ENCODE data around the gene RAPSN.

The RAPSN gene

DNA sequence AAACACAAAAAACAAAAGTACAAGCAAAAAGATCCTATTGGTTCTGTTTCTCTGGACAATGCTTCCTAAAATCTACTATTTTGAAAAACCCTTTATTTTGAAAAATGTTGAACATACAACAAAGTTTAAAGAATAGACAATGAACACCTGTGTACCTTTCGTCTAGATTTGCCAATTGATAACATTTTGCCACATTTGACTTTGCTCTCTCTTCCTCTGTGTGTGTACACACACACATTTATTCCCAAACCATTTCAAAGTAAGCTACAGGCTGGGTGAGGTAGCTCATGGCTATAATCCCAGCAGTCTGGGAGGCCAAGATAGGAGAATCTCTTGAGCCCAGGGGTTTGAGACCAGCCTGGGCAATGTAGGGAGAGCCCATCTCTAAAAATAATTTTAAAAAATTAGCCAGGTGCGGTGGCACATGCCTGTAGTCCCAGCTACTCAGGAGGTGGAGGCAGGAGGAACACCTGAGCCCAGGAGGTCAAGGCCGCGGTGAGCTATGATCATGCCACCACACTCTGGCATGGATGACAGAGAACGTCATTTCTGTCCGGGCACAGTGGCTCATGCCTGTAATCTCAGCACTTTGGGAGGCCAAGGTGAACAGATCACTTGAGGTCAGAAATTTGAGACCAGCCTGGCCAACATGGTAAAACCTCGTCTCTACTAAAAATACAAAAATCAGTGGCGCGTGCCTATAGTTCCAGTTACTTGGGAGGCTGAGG is 17.4 kb downstream of the RAPSN start:
- no peak for DNase-seq

DNA sequence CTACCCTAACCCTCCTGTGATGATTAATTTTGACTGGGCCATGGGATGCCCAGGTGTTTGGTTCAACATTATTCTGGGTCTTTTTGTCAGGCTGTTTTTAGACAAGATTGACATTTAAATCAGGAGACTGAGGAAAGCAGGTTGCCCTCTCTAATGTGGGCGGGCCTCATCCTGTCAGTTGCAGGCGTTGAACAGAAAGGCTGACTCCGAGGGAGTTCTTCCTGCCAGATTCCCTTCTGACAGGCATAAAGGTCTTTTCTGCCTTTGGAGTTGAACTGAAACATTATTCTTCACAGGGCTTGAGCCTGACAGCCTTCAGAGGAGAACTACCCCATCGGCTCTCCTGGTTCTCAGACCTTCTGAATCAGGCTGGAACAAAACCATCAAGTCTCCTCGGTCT is 18.4 kb downstream of the RAPSN start:
- DNase-seq: no peak

DNA sequence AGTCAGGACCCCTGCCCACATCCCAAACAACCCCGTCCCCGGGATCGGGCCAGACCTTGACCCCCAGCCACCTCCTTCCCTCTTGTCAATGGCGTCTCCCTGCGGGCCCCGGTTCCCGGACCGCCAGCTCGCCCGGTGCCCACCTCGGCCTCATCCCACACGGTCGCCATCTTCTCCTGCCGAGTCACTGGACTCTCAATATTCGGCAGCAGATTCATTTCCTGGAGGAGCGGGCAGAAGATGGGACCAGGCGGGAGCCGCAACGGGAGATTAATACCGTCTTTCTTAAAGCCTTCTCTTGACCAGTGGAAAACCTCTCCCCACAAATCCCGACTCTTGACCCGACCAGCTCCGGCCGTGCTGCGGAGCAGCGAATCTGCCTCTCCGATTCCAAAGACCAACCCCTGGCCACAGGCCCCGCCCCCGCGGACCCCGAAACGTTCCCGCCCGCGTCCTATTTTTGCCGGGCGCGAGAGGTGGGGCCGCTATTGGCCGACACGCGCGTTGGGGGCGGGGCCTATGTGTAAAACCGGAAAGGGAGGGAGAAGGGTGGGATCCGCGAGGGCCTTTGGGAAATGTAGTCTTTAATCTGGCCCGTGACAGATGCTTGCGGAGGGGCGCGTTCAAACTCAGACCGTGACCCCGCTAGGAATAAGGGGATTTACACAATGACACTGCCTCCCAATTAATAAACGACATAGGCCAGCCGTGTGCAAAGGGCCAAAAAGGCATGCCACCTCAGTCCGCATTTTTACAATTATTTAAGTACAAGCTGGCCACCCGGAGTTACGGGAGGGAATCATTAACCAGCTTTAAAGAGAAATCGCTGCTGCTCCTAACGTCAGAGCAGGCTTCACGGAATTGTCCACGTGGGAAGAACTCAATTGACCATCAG is 22.6 kb downstream of the RAPSN start, which contains the start of gene PSMC3:
Gene PSMC3 (minus strand): TSS at position 378 of the 895 bp plus-strand sequence. CDS start 160 bp downstream, at position 218.
- DNase-seq: peak; percentile 99

DNA sequence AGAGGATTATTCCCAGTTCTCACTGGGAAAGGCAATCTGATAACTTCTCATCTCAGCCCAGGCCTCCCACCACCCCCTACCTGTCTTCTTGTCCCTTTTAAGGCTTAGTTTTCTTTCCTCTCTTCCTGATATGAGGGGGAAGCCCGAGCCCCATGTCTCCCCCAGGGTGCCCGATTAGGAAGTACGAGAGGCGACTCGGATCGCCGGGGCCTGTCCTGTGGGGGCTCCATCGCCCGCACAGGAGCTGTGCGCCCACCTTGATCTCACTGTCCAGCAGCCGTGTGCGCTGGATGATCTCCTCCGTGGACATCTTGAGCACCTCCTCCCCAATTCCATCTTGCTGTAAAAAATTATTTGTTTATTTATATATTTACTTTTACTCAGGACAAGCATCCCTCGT is 23.3 kb downstream of the RAPSN start:
- DNase-seq: no peak

DNA sequence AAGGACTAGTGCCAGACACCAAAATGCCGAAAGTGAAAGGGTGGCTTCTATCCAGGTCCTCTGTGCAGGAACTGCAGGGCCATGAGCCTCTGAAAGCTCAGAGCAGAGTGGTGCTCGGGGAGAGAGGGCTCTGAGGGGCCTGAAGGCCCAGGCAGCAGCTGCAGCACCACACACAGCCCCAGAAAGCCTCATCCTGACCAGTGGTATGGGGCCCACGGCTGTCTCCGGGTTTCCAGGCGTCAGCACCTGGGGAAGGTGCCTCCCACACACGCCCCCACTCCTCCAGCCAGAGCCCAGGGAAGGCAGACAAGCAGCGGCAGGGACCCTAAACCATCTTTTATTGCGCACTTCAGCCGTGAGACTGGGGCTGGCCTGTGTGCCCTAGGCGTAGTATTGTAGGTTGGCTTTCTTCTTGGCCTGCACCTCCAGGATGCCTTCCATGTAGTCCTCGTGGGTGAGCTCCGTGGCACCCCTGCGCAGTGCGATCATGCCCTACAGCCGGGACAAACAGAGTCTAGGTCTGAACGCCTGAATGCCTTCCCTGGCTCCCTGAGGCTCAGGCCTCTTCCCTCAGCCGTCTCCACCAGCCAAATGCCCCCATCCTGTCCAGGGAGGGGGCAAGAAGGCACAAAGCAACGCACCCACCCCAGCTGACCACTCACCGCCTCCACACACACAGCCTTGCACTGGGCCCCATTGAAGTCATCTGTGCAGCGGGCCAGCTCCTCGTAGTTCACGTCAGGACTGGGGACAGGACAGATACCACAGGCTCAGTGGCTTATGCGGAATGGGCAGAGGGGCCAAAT is 30.3 kb downstream of the RAPSN start:
- DNase-seq: no peak

DNA sequence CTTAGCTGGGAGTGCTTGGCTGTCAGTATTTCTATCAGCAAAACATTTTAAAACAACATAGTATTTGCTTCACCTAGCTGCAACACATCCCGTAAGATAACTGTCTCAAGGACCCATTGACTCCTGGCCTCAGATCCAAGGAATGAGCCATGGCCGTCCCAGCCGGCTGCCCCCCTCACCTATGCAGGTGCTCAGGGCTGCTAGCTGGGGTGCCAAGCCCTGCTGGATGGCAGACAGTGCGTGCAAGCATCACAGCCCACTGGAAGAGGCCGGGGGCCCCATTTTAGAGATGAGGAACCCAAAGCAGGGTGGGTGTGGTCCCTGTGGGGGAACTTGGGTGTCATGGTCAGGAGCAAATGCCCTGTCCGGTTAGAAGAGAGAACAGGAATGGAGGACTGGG is 31.2 kb downstream of the RAPSN start:
- no peak for DNase-seq

DNA sequence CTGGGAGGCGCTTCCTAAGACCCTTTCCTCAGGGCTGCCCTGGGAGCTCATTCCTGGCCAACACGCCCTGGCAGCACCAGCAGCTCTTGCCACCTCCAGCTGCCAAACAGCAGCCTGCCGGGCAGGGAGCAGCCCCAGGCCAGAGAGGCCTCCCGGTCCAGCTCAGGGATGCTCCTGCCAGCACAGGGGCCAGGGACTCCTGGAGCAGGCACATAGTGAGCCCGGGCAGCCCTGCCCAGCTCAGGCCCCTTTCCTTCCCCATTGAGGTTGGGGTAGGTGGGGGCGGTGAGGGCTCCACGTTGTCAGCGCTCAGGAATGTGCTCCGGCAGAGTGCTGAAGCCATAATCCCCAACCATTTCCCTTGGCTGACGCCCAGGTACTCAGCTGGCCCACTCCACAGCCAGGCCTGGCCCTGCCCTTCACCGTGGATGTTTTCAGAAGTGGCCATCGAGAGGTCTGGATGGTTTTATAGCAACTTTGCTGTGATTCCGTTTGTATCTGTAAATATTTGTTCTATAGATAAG is 32.9 kb downstream of the RAPSN start:
- DNase-seq: no peak

DNA sequence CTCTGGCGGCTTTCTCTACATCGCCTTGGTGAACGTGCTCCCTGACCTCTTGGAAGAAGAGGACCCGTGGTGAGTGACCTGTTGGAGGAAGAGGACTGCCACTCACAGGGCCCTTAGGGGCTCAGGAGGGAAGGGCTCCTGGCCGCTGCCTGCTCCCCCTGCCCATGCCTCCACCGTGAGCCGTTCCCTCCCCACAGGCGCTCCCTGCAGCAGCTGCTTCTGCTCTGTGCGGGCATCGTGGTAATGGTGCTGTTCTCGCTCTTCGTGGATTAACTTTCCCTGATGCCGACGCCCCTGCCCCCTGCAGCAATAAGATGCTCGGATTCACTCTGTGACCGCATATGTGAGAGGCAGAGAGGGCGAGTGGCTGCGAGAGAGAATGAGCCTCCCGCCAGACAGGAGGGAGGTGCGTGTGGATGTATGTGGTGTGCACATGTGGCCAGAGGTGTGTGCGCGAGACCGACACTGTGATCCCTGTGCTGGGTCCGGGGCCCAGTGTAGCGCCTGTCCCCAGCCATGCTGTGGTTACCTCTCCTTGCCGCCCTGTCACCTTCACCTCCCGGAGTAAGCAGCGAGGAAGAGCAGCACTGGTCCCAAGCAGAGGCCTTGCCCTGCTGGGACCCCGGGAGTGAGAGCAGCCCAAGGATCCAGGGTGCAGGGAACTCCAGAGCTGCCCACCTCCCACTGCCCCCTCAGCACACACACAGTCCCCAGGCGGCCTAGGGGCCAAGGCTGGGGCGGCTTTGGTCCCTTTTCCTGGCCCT is 33.7 kb downstream of the RAPSN start:
- DNase-seq: no peak

DNA sequence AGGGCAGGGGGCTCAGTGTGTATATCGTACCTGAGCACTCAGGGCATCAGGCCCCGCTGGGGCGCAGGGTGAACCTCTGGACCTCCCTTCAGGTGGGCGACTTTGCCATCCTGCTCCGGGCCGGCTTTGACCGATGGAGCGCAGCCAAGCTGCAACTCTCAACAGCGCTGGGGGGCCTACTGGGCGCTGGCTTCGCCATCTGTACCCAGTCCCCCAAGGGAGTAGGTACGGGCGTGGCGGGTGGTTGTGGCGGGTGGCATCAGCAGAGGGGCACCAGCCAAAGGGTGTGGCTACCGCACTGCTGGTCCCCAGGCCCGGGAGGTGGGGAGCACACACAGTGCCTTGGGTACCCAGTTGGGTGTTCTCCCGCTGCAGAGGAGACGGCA is 34.3 kb downstream of the RAPSN start:
- DNase-seq: no peak

DNA sequence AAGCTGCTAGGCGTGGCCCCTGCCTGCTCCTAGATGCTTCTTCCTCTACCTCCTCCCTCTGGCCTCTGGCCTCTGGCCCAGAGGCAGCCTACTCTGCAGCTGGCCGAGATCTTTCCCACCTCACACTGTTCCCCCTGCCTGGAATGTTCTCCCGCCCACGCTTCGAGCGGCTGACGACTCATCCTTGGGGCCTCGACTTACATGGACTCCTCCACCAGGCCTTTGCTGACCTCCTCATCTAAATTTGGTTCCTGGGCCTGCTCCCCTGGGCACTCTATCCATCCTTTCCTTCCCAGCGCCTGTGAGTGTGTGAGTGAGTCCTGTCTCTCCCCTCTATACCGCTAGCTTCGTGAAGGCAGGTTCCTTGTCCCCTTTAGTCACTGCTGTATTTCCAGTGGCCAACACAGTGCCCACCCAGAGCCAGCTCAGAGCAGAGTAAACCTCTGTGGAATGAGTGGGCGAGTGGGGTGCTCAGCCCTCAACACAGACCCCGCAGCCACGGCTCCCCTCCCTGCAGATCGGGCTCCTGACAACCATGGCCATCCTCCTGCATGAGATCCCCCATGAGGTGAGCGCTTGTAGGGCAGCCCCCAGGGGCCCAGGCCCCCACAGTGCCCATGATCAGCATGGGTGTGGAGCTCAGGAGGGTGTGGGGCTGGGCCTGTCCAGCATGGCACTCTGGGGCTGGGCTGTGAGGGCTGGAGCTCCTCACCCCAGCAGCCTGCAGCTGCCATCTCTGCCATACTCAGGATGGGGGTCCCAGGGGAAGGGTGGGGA is 34.8 kb downstream of the RAPSN start:
- no peak for DNase-seq

DNA sequence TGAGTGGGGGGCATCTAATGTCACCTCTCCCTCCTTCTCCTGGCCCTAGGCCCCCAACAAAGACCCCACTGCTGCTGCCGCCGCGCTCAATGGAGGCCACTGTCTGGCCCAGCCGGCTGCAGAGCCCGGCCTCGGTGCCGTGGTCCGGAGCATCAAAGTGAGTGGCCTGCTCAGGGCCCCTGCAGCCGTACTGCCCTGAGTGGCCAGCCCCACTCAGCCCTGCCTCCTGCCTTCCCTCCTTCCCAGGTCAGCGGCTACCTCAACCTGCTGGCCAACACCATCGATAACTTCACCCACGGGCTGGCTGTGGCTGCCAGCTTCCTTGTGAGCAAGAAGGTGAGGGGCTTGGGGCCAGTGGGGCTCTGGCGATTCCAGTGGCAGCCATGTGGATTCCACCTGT is 35.6 kb downstream of the RAPSN start:
- DNase-seq: no peak

DNA sequence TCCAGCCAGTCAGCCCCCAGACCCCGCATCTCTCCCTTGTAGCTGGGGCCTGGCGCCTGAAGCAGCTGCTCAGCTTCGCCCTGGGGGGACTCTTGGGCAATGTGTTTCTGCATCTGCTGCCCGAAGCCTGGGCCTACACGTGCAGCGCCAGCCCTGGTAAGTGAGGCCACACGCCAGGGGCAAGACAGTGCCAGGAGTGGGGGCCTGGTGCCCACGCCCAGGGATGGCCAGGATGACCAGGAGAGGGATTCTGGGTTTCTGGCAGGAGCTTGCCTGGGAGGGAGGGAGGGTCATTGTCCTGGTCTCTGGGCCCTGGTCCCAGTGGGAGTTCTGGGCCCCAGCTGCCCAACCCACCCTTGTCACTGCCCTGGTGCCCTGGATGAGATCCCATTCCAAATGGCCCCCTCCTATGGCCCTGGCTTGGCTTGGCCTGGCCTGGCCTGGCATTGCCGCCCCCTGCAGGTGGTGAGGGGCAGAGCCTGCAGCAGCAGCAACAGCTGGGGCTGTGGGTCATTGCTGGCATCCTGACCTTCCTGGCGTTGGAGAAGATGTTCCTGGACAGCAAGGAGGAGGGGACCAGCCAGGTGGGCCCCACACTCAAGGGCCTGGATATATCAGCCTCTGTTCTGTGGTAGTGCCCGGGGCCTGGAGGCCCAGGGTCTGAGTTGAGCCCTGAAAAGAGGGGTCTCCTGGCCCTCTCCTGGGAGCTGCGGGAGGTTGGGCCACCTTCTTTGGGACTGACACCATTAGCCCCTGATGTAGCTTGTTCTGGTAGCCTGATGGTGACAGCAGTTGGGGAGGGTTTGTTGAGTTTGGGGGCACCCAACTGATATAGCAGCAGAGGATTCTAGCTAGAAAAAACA is 36.8 kb downstream of the RAPSN start:
- DNase-seq: peak; percentile 42

DNA sequence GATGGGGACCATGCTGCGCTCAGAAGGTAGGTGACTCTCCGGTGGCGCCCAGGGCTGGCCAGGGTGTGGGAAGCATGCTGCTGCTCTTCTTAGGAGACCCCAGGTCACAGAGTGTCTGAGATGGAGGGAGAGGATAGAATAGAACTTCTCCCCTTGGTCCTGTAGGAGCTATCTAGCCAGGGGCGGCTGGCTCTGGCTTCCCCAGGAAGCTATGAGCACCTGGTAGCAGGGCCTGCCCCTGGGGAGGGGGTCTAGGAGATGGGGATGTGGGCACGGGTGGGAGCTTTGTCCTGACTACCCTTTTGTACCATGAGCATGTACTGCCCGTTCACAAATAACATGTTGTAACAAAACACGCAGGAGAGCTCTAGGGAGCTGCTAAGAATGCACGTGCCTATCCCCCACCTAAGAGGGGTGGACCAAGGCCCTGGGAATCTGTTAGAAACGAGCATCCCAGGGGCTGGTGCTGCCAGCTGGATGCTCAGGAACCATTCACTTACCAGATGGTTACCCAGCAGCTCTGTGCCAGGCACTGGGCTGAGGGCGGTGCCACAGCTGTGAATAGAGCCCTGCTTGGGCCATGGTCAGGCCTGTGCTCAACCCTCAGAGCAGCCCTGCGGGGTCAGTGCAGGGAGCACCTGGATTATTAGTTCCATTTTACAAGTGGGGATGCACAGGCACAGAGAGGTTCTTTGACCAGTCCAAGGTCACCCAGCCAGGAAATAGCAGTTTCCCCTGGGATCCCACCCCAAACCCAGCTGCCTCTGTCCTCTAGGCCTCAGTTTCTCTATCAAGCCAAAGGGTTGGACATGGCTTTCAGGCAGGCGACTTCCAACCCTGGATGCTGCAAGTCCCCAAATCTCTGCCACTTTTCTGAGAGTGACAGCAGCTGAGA is 38.3 kb downstream of the RAPSN start:
- no peak for DNase-seq

DNA sequence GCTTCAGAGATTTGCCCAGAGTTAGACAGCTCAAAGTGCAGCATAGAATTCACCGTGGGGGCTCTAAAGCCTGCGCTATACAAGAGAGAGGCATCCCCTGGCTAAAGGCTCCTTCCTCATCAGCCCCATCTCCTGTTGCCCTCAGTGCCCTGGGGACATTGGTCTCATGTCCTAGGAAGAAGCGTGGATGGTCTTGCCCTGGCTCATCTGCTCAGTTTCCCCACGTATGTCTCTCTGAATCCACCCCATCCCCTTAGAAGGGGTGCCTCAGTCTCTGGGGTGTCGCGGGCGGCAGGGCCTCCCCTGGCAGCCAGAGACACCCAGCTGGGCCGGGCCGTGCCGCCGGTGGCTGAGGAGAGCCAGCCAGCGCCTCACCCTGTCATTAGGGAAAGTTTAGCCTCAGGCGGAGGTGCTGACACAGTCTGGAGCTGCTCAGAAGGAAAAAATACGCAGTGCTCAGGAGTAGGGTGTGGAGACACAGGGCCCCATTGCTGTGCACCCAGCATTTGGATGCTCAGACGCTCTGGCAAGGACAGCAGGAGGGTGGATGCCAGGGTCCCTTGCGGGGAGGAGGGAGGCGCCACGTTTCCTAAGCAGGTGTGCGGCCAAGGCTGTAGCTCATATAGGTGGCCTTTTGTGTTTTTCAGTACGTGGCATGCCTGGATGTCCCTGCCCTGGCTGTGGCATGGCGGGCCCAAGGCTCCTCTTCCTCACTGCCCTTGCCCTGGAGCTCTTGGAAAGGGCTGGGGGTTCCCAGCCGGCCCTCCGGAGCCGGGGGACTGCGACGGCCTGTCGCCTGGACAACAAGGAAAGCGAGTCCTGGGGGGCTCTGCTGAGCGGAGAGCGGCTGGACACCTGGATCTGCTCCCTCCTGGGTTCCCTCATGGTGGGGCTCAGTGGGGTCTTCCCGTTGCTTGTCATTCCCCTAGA is 39.2 kb downstream of the RAPSN start:
- no peak for DNase-seq

DNA sequence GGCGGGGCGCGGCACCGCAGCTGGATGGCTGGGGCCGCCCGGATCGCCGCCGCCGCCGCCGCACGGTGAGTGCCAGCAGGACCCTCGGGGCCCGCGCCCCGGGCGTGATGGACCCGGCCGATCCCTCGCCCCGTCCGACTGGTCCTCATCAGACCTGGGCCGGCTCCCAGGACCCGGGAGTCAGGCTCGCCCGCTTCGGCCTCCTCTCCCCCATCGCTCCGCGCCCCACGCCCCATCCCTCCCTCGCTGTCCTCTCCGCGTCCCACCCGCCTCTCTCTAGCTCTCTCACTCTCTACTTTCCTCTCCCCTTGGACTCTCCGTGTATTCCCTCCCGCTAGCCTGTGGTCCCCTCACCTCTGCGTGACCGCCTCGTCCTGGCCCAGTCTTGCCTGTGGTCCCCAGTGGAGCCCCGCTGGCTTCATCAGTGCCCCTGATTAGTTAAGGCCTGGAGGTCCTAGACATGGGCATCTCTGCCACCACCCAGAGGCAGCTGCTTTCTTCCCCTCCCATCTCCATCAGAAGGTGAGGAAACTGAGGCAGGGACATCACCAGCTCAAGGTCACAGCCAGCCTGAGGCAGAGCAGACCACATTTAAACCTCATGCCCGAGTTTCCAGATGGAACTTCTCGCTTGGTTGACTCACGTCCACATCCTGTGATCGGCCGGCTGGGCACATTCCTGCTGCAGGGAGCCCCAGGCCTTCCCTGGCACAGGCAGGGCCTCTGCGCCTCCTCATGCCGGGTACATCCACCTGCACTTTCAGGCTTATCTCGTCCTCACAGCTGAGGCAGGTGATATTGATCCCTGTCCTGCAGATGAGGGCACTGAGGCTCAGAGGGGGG is 40.1 kb downstream of the RAPSN start:
- DNase-seq: no peak

DNA sequence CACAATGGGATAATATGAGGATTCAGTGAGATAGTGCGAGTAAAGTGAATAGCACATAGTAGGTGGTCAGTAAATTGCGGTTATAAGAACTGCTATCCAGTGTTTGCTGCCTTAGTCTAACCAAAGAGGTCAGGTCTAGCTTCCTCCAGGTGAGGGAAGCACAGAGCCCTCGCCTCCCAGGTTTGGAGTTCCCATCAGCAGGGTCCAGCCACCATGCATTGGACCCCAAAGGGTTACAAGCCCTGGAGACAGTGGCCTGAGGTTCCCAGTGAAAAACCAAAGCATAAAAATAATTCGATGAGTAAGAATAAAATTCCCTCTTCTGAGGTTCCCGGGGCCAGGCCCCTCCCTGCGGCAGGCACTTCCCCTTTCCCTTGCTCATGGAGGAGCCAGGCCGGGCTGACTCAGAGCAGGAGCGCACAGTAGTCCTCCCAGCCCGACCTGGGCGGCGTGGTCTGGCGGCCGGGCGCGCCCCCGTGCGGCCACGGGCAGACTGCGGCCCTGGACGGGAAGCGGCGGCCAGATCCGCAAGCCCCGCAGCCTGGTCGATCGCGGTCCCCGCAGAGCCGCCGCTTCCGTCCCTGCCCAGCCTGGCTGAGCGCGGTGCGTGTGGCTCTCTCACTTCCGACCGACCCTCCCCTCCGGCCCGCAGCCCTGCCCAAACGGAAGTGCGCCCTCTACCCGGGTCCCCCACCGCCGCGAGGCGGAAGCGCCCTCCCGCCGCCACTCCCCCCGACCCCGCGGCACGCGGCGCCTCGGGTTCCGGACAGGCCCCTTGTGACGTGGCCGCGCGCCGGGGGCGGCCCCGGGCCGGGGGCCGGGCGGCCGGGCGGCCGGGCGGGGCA is 41.0 kb downstream of the RAPSN start, which contains the start of gene SLC39A13:
Gene SLC39A13 (plus strand): TSS at position 845 of the 845 bp plus-strand sequence. CDS start 1,505 bp downstream, outside the sequence.
- DNase-seq: peak; percentile 88
